ELR (cell line): ENCODE data around the gene CHST9.
"Not testable (repeated sequence)": the region's sequence is repeated elsewhere in the genome, so short reads cannot be mapped to it uniquely, and the experiment has no call there.

ENCODE experiments used
- DNase-seq: peaks from one replicate; pipeline ENCODE4 v3.0.0-alpha.2; 2015; ENCODE audit warnings: low read depth

The CHST9 gene

GRCh38 chr18:26930630-26931029 is 254.5 kb downstream of the CHST9 start:
- no peak for DNase-seq

GRCh38 chr18:26928670-26929313 is 256.3 kb downstream of the CHST9 start:
- no peak for DNase-seq

DNA sequence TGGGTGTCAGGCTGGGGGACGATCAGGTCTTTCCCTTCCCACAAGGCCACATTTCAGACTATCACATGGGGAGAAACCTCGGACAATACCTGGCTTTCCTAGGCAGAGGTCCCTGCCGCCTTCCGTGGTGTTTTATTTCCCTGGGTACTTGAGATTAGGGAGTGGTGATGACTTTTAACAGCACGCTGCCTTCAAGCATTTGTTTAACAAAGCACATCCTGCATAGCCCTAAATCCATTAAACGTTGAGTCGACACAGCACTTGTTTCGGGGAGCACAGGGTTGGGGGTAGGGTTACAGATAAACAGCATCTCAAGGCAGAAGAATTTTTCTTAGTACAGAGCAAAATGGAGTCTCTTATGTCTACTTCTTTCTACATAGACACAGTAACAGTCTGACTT is 257.3 kb downstream of the CHST9 start:
- not testable (repeated sequence) for DNase-seq

- DNase-seq, result no peak
Observed at GRCh38 chr18:26926066-26926675, 258.9 kb downstream of the CHST9 start.

- DNase-seq, result no peak
Observed at GRCh38 chr18:26925313-26925712, 259.8 kb downstream of the CHST9 start.

GRCh38 chr18:26922313-26922712 is 262.8 kb downstream of the CHST9 start:
- DNase-seq, result no peak

- no peak for DNase-seq
Observed at GRCh38 chr18:26920644-26921043, 264.5 kb downstream of the CHST9 start.

DNA sequence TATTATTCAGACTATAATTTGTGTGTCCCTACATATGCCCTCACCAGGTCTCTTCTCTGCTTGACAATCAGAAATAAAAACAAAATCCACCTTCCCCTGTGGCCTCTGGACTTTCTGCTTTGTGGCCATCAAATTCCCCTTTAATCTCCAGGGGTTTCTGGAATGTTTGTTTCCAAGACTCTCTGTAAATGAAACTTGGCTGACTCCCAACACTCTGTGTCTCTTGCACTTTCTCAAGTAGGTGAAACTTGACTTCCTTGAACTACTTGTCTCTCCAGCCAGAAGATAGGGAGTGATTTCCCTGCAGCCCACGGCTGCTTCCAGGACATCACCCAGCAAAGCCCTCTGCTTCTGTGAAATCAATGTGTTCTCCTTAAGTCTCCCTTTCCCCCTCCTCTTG is 265.5 kb downstream of the CHST9 start:
- DNase-seq, result no peak

GRCh38 chr18:26919201-26919600 is 265.9 kb downstream of the CHST9 start:
- no peak for DNase-seq

DNA sequence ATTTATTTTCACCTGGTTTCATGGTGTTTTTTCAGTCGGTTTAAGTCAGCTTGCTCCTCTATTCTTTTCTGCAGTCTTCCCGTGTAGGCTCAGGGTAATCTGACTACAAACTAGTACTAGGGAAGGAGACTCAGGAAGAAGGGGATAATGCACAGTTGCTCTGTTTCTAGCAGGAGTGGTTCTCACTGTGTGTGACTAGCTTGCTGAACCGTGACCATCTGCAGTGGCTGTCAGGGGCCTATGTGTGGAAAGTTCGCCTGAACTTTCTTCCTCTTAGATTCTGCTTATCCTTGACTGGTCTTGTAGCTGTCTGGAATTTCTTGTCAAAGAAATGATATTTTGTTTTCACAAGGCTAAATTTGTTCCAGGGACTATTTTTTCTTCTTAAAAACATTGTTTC is 273.3 kb downstream of the CHST9 start:
- DNase-seq, result no peak

DNA sequence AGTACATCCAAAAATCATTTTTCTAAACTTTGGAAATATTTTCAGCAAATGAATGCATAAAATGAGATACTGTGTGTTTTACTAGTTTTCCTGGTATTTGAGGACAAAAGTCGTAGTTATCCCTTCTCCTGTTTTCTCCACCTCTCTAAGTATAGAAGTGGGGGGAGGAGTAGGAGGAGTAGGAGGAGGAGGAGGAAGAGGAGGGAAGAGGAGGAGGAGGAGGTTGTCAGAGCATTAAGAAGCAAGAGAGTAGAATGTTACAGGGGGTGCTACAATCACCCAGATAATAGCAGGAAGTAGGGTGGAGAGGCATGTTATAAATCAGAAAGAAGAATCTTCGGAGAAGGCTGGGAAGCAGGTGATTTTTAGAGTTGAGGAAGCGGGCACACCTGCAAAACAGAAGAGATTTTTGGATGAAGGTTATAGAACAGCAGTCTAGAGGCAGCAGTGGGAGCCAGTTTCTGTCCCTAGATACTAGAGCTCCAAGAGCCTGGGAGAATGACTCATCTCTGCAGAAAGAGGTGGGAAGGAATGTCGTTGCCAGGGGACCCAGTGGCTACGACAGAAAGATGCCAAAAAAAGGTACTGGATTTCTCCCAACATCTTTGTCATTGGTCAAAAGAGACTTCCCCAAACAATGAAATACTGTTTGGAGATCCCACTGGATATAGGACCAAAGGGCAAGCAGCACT is 275.4 kb downstream of the CHST9 start:
- DNase-seq, result no peak

- no peak for DNase-seq
Observed at GRCh38 chr18:26908906-26909305, 276.2 kb downstream of the CHST9 start.

DNA sequence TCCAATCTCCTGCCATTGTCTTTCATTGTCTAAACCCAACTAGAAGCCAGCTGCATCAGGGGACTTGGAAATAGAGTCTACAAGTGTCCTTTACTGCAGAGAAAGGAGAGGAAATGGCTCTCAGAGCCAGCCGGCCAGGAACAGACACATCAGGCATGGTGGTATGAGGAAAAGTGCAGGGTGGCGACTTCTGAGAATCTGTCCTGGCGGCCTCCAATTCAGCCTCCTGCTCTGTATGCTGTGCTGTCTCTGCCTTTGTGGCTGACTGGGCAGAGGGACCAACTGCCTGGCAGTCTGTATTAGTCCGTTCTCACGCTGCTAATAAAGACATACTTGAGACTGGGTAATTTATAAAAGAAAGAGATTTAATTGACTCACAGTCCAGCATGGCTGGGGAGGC is 282.8 kb downstream of the CHST9 start:
- no peak for DNase-seq

DNA sequence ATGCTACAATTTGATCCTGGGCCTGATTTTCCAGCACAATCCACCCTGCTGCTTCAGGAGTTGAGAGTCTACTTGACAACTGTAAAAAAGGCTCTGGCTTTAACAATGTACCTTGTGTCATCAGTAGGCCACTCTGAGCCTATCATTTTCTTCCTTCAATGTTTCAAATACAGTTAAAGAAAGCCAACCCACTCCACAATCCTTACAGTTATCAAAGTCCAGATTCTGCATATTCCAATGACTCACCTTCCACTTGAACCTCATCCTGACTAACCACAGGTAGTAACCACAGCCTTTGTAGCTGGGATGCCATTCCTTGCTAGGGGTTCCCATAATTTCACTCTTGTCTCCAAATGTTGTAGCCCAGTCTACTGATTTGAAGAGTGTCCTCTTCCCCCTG is 284.1 kb downstream of the CHST9 start:
- DNase-seq, result no peak

DNA sequence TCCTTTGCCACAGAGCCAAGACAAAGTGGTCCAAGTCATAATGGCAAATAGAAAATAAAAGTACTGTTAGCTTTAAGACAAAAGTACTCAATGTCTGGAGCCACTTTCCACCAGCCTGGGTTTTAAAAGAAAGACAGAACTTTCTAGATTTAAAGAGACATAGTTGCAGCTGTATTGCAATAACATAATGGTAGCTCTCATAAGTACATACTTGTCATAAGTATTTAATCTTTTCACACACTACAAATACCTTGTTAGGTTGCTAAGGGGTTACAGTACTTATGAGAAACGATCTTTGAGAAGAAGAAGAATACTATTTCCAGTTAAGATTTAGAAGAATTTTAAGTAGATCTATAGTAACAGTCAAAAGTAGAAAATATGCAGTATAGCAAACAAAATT is 290.7 kb downstream of the CHST9 start:
- no peak for DNase-seq

DNA sequence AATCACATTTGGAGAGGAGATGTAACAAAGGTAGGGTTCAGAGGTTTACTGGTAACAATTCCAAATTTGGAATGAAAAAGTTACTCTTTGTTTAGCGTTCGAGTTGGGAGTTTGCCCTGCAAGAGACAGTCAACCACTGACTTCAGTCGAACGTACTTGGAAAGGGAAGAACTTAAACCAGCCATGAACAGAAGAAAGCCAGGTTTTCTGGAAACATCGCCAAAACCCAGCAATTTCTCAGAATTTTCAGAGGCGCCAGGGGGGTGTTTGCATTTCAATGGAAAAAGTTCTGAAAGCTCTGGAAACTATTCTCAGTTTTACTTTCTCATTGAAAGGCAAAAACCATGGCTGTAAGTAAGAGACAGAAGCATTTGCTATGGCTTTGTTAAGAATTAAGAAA is 291.1 kb downstream of the CHST9 start:
- DNase-seq, result no peak

DNA sequence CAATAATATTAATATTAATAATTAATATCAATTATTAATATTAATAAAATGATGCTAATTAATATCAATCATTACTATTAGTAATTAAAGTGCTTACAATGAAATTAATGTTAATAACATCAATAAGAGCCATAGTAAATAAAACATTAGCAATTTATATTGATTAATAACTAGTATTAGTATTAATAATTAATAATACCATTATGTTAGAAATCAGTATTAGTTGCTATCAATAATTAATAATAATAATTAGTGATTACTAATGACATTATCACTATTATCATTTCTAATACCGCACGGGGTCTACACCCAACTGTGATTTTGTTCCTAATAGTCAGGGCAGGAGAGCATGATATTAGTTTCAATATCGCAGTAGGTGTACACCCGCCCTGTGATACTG is 296.8 kb downstream of the CHST9 start:
- DNase-seq, result no peak

DNA sequence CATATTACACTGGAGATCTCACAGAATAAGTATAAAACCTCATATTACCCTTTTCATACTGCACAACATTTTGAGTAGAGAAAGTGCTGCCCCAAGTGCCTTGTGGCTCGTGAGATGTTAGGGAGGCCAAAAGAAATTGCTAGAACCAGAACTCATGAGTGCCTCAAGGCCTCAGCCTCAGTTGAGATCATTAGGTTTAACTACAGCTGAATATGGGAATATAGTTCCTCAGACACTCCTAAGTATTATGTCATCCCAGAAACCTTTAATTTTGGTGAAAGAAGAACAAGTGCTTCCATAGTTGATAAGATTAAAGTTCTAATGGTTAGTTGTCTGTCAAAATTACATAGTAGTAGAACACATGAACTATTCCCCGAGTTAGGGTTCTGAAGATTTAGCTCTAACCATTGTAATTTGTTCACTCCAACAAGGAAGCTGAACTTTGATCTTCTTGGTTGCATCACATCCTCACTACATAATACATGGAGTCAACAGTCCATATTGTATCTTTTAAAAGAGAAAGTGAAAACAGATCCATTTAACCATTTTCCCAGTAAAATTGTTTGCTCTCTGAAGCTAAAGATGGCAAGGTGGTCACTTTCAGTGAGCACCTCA is 310.0 kb downstream of the CHST9 start:
- no peak for DNase-seq

DNA sequence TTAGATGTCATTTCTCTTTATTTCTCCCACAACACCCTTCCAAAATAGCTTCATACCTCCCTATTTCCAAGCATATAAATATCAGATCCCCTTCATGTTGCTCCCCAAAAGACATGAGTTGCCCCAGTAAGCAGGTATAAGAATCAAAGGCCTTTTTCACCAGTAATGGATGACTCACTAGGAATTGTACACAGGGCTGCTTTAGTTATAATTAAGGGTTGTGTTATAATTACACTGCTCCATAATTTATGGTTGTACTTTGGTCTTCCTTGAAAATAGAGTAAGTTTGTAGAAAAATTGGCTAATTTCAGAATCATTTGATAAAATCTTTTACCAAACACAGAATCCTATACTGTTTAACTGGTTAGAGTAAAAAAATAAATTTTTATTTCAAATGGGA is 310.8 kb downstream of the CHST9 start:
- DNase-seq, result no peak

DNA sequence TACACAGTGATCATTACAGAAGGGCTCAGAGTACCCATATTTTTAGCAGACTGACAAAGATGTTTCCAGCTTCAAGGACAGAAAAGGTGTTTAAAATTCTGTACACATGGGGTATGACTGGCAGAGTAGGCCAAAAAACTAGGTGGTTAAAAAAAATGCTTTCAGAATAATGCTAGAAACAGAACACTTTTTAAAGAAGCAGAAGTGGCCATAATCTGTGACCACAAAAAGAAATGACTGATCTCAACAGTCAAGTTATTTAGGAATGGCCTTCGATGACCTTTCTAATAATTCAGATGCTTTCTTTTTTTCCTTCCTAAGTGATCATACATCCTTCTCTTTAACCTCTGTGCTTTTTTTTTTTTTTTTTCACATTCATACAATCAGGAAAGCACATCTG is 315.5 kb downstream of the CHST9 start:
- no peak for DNase-seq

DNA sequence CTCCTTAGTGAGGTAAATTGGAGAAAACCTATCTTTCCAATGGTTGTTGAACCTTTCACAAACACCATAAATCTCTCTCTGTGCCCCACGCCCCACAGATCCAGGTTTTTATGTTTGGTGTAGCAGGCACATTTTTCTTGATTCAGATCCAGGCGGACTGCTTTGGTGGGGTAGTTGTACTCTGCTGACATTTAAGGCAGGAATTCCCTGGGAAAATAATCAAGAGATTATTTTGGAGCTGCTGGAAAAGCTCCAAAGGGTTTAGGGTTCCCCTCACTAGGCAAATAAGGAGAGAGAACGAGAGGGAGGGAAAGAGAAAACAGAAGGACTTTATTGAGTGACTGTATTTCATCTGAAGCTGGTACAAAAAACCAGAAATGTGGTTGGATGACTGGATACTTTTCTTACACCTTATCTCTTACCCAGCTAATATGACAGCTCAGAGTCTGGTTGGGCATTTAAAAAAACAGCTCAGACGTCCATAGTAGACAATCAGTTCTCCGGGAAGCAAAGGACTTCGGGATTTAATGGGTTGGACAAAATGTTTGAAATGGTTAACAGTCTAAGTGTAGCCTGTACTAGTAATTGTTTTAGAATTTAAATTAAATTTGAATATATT is 316.0 kb downstream of the CHST9 start:
- no peak for DNase-seq

DNA sequence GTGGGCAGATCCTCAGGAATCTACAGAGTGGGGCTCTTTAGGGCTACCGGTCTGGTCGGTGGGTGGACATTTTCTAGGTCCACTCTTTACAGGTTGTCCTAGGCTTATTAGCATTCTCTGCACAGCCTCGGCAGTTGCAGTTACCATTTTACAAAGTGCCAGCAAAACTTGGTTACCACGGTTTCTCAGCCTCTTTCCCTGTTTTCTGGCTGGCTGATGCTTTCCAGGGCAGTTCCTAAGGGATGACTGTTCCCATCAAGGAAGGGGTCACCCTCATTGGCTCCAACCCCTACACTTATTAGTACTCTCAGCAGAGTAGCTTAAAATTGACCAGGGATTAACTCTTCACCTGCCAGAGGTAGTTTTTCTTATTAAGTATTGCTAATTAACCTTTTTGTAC is 317.6 kb downstream of the CHST9 start:
- DNase-seq, result no peak

- no peak for DNase-seq
Observed at GRCh38 chr18:26865557-26865956, 319.6 kb downstream of the CHST9 start, which contains the start of gene AQP4. TSS of gene AQP4 (minus strand) at chr18:26865707. CDS start at chr18:26865689, 18 bp downstream.
